ENCODE data around the gene PERCC1.
"Not testable (repeated sequence)": the region's sequence is repeated elsewhere in the genome, so short reads cannot be mapped to it uniquely, and the experiment has no call there.

The PERCC1 gene

DNA sequence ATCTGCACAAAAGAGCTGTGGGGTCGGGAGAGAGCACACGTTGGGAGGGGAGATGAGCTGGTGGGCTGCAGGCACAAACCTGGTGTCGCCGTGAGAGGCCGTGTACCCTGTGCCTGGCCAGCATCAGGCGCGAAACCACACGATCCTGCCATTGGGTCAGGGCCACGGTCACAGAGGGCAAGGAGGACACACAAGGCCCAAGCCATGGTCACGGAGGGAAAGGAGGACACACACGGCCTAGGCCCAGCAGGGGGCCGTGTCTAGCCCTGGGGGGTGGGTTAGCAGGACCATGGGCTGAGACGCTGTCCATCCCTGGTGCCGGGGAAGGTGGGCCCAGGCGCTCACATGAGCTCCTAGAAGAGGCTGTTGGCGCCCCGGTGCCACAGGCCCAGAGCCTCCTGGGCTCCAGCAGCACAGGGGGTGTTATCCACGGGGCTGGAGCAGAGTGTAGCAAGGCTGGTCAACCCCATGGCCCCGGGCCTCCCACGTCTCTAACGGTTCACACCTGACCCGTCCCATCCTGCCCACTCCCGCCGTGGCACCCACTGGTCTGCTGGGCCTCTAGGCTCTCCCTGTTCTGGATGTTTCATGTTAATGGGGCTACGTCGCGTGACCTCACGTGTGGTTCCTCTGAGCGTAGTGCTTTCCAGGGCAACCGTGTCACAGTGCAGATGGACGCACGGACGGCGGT is 21.0 kb downstream of the PERCC1 start:
- no peak for DNase-seq

DNA sequence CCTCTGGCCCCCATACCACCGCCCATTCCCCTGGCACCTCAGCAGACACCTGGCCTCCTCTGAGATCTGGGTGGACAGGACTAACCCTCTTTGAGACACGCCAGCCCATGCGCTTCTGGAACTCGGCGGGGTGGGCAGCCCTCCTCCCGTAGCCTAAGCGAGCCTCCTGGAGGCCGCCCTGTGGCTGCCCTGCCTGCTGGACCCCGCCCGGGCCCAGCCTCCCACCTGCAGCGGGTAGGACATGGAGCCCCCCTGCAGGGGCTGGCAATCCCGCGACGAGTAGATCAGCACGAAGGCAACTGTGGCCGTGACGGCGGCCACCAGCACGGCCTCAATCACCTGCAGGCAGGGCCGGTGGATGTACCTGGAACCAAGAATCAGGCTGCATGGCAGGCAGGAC is 21.7 kb downstream of the PERCC1 start:
- DNase-seq, result no peak

DNA sequence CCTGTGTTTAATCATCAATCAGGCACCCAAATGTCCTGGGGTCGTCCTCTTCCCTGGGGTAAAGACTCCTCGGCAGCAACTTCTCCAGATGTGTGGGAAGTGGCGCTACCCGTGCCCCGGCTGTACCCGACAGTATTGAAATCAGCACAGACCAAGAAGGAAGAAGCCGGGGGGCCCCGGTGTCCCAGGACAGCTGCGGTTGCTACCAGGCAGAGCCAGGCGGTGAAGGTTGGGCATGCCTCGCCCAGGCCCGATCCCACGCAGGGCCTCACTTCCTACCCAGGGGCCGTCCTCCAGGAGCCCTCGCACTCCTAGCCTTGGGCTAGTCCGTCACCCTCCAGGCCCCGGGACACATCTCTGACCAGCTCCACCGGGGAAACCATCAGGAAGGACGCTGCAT is 22.4 kb downstream of the PERCC1 start:
- DNase-seq, result no peak

DNA sequence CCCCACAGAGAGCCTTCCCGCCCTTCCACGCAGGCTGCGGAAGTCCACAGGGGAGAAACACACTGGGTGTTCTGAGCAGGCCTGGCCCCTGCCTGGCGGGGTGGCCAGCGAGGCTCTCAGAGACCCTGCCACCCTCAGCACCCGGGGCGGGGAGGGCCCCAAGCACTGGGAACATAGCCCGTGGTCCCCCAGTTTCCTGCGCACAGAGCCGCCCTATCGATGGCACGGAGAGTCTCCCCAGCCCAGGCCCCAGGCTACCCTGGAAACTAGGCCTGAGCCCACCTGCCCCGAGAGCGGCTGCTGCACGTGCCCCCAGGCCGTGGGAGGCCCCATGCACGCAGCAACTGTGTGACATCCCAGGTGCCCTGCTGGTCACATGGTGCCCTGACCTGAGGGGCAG is 23.7 kb downstream of the PERCC1 start:
- DNase-seq, result no peak

DNA sequence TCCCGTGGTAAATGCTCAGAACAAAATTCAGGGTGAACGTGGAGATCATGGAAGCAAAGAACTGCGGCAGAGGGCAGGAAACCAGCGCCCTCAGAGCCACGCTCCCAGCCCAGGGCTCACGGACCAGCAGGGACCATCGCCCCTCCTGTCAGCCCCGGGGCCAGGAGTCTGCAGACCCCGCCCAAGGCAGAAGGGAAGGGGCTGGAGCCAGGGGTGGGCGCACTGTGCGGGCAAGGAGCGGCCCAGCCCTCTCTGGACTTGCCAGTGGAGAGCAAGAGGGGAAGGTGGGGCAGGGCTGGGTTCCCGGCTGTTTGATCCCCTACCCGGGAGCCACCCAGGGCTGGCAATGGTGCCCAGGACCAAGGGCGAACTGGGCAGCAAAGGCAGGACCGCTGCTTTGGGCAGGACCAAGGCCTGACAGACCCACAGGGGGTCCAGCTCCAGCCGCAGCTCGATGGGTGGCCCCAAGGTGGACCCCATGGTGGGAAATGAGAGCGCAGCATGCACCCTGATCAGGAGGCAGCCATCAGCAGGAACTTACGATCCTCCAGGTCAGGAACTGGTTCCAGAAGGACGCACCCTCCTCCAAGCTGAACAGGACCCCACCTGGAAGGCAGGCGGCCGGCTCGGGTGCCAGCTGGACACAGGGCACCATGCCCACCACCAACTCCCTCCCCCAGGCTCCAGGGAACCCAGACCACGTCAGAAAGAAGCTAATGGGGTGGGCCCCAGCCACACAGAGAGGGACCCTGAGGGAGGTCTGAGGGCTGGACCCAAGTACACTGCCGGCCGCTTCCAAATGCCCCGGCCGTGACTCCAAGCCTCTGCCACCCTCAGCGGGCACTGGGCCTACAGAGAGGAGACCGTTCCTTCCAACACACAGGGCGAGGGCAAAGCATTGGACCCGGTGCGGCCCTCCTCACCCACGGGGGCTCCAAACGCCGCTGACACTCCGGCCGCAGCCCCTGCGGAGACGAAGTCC is 24.6 kb downstream of the PERCC1 start:
- DNase-seq, result no peak

DNA sequence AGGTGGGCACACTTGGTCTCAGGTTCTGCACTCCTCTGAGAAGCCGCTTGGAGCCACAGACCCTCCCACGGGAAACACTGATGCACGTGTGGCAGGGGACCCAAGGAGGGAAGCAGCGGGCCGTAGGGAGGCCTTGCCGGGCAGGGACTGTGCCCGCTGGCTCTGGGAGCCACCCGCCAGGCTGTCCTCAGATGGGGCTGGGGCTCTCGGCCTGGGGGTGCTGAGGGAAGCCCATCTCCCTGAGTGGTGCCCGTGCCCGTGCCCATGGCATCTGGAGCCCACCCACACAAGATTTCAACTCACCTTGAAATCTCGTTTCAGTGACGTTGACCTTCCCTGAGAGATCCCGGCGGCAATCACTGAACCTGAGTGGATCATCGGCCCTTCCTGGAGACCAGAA is 26.1 kb downstream of the PERCC1 start:
- no peak for DNase-seq

DNA sequence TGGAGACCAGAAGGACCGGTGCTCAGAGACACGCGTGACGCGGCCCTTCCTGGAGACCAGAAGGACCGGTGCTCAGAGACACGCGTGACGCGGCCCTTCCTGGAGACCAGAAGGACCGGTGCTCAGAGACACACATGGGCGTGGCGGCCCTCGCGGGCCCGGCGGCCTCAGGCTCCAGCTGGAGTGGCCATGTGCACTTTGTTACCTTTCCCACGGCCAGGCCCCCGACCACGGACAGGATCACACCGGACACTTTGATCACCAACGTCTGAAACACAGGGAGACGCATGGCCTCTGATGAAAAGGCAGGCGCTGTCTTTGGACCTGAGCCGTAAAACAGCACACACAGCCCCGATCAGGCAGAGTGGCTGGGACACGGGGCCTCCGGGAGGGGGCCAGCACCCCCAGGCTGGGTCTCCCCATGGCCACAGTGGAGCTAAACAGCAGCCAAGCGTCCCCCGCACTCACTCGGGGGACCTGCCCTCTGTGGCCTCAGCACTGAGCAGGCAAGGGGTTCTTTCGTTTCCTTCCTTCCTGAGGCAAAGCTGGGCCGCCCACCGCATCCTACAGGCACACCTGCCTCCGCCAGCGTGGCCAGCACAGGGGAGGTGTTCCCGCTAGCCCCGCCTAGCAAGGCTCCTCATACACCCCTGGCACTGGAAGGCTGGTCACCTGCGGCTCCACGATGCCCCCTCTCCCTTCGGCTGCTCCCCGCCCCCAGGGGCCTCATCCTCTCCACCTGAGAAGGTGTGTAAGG is 26.8 kb downstream of the PERCC1 start:
- DNase-seq, result no peak

DNA sequence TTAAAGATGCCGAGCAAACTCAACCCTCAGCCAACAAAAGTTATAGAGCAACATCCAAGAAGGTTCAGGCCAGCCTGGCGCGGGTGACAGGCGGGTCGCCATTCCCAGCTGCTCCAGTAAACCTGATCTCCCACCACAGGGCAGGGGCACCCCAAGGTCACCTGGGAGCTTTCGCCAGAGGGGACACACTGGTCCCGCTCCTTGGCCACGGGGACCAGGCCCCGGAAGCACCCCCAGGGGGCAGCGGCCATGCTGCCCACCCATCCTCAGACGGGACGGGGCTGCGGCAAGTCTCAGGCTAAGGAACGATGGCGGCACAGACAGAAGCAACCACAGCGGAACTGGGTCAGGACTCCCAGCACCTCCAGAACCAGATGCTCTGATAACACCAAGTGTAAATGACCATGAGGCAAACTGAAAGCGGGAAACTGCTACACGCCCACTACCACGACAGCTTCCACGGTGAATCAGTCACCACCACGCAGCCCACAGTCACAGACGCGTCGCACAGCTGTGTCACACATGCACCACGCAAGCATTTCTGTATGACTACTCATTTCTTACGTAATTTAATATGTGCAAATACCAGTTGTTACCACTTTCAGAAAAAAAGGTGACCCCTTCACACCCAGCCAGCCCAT is 27.6 kb downstream of the PERCC1 start:
- DNase-seq, result no peak

DNA sequence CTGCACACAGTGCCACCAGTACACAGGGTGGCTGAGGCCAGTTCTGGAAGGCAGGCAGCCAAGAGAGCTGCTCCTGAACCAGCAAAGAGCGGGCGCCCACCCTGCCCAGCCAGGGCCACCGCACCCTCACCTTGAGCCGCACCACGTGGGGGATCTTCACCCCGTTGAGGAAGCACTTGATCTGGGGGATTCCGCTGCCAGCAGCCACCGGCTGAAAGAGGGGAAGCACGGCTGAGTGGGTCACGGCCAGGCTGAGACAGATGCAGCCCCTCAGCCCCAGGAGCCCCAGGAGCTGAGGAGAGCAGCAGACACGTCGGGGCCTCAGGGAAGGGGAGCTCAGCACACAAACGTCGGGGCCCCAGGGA is 28.1 kb downstream of the PERCC1 start:
- no peak for DNase-seq

DNA sequence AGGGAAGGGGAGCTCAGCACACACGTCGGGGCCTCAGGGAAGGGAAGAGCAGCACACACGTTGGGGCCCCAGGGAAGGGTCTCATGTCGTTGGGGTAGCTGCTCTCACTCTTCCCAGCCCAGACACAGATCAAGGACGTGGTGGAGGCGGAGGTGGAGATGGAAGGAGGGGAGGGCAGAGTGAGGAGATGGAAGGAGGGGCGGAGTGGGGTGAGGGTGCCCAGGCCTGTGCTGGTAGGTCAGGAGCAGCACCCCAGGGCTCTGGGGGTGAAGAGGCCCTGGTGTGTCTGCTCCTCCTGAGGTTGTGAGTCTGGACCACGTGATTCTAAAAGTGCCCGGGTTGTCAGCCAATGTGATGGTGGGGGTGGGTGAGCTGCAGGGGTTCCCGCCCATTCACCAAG is 29.1 kb downstream of the PERCC1 start:
- no peak for DNase-seq

DNA sequence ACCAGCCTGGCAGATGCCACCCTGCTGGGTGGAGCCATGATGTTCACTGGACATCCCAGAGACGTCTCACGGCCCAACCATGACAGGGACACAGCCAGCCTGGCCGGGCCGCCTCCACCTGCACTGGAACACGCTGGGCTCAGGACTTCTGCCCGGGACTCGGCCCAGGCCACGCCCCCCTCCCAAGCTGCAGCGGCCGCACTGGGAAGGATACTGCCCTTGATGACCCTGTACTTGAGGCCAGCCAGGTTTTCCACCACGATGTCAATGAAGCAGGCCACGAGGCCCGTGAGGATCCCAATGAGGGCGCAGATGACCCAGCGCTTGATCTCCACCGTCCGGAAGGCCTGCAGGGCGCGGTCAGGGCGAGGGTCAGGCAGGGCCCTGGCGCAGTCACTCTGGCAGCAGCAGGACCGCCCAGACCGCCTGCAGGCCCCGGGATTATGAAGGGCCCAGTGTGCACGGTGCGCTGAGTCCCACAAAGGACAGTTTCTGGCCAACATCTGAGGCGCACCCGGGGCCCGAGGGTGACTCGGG is 29.8 kb downstream of the PERCC1 start:
- DNase-seq, result no peak

DNA sequence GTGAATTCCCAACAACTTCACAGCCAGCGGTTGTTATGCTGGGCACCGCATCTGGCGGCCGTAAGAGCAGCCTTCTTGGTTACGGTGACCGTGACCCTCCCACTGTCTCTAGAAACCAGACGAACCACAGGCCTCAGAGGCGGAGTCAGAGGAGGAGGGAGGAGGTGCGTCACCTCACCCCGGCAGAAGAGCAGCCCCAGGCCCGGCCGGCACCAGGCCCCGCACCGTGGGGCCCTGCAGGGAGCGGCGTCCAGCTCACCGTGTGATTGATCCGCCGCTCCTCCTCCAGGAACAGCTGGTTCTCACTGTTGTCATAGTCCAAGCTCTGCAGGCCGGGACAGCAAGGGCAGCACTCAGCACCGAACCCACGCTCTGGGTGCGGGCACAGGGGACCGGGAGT is 30.3 kb downstream of the PERCC1 start:
- DNase-seq, result no peak

DNA sequence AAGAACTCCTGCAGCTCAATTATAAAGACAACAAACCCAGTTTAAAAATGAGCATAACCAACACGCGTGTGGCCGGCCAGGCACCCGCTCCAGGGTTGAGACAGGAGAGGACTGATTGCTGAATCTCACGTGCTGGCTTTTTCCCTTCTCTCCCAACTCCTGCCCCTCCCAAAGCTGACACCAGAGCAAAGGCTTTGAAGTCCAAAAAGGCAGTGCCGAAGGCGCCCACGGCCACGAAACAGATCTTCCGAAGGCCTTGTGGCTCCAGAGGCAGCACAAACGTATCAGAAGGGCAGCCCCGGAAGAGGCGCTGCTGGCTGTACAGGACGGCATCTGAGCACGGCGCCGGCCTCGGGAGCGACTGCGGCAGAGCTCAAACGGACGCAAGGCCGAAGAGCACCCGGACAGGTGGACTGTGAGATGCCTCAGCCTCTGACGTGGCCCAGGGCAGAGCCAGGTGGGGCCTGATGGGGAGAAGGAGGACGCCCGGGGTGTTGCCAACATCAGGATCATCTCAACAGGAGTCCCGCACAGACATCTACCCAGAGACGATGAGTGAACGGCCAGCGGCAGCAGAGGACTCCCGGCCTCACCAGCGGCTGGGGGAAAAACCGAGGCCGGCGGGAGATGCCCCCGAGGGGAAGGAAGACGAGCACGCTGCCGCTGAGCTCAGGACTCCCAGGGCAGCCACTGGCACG is 33.5 kb downstream of the PERCC1 start:
- no peak for DNase-seq

DNA sequence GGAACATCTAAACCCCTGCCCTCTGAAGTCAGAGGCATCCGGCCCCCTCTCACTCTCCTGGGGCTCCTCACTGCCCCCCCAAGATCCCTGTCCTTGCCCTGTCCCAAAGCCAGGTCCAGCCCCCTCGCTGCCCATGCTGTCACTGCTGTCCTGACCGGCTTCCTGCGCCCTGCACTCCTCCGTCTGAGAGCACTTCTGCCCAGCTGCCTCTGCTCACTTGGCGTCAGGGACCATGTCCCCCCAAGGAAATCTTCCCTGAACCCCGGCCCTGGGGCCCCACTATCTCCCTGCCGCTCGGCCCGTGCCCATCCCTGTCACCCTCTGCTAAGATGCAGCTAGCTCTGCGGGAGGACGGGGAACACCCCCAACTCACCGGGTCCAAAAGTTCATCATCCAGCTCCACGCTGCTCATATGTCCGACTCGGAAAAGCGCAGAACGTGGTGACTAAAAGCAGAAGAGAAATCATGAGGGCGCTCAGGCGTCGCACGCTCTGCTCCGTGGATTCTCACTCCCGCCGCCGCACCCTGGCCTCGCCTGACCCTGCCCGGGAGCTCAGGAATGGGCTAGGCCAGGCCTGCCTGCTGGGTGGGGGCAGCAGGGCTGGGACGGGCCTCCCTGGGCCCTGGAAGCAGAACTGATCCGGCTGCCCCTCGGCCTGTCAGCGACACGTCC is 34.2 kb downstream of the PERCC1 start:
- no peak for DNase-seq

DNA sequence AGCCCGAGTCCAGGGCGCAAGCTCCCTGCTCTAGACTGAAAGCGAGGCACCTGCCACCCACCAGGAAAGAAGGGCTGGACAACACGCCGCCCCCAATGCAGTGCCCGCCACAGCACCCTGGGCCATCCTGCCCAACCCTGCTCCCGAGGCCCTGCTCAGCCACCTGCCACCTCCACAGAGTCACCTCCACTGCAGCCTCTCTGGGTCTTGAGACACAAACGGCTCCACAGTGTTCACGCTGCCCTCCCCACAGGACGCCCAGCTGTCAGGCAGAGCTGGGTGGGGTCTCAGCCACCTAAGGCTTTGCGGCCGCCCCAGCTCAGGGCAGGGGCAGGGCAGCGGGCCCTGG is 34.7 kb downstream of the PERCC1 start:
- DNase-seq, result no peak

DNA sequence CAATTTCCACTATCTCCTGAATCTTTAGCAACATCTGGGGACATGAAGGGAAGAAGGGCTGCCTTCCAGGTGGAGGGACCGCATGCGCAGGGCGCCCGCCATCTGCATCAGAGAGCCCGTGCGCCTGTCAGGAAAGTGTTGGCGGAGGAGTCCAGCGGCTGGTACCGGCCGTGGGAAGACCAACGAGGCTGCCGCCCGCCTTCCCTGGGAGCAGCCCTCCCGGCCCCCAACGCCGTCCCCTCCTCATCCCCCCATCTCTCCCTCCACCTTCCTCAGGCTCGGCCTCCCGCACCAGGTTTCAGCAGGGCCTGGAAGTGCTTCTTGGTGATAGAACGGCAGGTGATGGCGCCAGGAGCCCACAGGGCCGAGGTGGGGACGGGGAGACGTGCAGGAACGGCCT is 35.2 kb downstream of the PERCC1 start:
- no peak for DNase-seq

DNA sequence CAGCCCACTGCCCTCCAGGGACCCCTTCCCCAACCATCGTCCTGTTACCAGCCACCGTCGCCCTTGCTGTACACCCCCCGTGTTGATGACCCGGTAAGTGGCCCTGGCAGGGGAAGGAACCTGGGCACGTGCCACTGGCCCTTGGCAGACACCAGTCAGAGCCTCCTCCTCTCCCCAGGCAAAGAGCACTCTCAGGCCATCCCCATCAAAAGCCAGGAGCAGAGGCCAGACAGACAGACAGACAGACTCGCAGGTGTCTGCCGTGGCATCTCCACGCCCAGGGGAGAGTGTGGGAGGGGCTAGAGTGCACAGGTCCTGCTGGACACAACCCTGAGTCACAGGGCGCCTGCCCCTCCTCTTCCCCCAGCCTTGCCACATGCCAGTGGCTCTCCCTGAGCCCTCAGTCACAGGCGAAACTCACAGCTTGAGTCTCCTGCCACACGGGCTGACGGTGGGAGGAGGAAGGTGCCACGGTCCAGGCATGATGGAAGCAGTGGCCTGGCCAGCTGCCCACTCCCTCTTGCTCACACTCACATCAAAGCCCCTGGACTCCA is 36.2 kb downstream of the PERCC1 start:
- DNase-seq, result no peak

DNA sequence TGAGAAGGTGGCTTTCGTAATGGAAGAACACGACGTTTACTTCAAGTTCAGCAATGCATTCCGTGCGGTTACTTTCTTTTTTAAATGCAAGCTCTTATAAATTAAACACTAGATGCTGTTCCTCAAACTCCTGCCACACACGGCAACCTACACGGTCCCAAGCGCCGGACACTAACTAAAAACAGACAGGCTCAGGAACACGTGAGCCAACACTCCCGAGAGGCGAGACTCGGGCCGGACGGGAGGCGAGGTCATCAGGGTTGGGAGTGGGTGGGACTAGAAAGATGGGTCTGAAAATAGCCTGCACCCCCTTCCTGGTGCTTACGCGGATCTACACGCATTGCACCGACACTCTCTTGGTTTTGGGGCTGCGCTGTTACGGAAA is 37.5 kb downstream of the PERCC1 start:
- DNase-seq, result no peak

DNA sequence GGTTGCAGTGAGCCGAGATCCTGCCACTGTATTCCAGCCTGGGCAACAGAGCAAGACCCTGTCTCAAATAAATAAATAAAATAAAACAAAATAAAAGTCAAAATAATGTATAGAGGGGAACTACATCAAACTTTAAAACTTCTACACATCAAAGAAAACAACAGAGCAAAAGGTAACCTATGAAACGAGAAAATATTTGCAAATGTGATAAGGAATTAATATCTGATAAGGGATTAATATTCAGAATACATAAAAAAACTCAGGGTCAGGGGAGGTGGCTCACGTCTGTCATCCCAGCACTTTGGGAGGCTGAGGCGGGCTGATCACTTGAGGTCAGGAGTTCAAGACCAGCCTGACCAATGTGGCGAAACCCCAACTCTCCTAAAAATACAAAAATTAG is 38.3 kb downstream of the PERCC1 start:
- not testable (repeated sequence) for DNase-seq

DNA sequence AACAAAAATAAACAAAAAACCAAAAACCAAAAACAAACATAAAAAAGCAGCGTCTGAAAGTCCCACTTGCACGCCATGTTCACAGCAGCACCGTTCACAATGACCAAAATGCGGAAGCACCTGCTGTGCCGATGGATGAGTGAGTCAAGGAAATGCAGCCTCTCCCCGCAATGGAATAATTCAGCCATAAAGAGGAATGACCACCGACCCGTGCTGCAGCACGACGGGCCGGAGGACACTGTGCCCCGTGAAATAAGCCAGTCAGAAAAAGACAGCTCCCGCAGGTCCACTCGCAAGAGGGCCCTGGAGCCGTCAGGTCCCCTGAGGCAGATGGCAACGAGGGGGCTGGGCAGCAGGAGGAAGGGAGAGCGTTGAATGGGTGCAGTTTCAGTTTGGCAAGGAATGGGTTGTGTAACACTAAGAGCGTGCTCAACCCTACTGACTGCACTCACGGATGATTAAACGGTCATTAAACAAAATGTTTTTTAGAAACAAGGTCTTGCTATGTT is 38.9 kb downstream of the PERCC1 start:
- no peak for DNase-seq

Data from NCI-H345 (cell line).